ENCODE data around the gene TPD52L2.
A peak's percentile ranks its signal among the peaks of the same experiment; 100 is the strongest.

TPD52L2 gene

DNA sequence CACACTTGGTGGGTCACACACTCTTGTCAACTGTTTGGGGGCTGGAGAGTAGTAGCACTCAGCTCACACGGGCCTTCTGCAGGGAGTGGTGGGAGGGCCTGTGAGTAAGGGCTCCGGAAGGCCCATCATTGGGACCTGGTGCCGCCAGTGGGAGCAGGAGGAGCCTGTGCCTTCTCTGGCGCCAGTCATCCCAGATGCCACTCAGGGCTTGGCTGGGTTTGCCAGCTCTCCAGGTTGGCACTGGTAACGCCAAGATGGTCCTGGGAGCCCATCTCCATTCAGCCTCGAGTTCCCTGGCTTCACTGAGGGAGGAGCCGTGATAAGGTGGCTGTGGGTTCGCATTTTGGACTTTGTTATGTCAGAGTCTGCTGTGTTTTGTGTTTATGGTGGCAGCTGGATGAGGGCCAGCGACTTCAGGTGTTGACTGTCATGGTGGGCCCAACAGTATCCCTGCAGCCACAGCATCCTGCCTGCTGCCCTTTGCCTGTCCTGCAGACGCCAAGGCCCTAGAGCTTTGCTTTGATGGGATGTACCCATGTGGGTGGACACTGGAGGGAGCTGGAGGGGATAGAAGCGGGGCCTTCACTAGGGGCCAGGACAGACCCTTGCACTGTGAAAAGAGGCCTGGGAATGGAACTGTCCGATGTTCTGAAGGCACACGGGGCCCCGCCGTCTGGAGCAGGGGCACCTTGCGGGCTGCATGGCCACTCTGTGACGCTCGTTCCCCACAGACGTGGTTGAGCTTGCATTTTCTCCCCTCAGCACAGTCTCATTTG, 16.6 kb downstream of the TPD52L2 start:
- no peak for DNase-seq

DNA sequence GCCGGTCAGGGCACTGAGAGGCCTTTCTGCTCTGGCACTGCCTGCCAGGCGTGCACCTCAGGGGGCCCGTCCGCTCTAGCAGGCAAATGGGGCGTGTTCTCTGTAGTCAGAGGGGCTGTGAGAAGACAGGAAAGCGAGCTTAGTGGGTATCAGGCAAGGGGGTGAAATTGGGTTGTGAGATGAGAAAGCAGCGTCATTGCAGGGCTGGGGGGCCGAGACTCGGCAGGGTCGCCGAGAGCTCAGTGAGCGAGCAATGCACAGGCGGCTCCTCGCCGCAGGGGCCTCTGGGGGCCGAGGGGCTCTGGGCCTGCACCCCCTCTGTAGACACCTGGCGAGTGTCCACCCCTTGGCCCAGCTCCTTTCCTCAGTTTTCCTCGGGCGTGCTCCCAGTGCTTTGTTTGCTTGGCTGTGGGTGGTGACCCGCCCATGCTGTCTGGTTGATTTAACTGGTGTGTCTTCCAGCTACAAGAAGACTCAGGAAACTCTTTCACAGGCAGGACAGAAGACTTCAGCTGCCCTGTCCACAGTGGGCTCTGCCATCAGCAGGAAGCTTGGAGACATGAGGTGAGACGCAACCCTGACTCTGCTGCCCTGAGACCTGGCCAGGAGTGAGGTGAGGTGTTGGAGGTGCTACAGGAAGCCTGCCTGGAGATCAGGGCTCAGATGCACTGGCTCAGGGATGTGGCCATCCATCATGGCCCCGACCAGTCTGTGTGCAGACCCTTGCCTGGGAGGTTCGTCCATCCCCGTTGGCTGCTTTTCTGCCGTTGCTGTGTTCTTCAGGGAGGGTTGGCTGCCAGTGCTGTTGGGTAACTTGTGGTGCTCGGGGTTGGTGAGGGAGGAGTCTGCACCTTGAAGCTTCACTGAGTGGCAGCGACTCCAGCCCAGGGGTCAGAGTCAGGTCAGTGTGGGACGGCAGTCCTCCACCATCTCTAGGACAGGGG, 17.5 kb downstream of the TPD52L2 start:
- DNase-seq = no peak

DNA sequence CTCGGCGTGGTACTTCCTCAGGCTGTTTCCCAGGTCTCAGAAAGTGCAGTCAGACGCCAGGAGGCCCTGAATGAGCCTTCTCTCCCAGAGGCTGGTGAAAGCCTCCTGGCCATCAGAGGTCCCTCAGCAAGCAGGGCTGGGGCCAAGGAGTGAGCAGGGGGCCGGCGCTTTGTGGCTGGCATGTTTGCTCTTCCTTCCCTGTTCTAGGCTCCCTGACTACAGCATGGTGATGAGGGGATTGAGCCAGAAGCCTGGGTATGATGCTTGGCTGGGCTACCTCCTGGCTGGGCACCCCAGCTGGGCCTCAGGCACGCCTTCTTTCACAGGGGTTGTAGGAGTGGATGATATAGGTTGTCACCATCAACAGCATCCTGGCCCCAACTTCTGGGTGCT, 18.1 kb downstream of the TPD52L2 start:
- DNase-seq = no peak

DNA sequence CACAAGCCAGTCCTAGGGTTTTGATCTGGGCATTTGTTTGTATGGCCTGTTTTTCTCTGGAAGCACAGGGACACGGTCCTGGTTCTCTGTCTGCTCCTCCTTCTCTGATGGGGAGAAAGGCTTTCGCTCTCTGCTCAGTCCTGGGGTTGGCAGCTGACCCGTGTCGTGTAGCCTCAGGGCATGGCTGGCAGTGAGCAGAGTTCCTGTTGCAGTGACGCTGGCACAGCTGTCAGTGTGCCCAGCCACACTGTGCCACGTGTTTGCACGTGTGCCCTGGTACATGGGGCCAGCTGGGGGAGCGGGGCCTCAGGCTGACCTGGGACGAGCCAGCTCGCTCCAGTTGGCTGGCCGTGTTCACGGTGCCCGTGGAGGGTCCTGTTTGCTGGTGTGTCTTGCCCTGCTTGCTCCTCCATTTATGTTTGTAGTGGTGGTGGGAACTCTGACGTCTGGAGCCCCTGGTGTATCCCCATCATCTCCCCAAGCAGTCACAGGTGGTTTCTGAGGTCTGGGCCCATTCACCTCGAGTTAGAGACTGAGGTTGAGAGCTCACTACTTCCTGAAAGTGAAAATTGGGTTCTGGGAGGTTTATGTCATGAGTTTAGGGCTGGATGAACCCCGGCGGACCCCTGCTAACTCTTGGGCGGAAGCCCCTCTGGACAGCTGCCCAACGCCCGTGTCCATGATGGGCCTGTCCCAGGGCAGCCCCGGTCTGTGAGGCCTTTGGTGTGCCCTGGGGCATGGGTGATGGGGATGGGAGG, 19.6 kb downstream of the TPD52L2 start:
- DNase-seq = no peak

DNA sequence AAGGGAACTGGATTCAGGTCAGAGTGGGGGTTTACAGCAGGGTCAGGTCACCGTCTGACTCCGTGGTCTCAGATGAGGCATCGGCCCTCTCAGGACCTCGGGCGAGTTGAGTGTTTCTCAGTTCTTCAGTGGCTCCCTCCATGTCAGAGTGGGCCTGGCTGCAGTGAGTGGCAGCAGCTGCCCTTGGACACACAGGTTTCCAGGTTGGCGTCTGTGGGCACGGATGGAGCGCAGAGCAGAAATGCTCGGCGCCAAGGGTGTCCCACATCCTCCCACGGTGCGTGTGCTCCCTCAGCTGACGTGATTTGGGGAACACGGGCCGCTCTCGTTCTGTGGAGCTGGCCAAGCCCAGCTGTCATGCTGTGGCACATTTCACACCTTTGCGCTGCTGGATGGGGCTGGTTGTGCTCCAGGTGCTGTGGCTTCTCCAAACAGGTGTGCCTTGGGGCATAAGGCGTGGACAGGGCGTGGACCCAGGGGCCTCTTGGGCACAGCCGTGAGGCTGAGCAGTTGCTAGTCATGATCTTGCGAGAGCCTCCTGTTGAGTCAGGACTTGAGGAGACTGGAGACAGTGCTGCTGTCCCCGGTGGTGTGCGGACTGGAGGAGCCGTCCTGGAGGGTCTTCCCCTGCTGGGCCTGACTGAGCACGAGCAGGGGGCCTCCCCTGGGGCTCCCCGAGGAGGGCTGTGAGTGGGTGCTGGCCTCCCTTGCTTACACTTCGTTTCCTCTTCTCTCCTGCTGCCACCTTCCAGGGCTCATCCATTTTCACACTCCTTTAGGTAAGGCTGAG, 20.4 kb downstream of the TPD52L2 start:
- DNase-seq = no peak

- DNase-seq = no peak
Measured at GRCh38 chr20:63886054-63886419, 21.0 kb downstream of the TPD52L2 start.

GRCh38 chr20:63886921-63887320, 21.9 kb downstream of the TPD52L2 start:
- DNase-seq = no peak

DNA sequence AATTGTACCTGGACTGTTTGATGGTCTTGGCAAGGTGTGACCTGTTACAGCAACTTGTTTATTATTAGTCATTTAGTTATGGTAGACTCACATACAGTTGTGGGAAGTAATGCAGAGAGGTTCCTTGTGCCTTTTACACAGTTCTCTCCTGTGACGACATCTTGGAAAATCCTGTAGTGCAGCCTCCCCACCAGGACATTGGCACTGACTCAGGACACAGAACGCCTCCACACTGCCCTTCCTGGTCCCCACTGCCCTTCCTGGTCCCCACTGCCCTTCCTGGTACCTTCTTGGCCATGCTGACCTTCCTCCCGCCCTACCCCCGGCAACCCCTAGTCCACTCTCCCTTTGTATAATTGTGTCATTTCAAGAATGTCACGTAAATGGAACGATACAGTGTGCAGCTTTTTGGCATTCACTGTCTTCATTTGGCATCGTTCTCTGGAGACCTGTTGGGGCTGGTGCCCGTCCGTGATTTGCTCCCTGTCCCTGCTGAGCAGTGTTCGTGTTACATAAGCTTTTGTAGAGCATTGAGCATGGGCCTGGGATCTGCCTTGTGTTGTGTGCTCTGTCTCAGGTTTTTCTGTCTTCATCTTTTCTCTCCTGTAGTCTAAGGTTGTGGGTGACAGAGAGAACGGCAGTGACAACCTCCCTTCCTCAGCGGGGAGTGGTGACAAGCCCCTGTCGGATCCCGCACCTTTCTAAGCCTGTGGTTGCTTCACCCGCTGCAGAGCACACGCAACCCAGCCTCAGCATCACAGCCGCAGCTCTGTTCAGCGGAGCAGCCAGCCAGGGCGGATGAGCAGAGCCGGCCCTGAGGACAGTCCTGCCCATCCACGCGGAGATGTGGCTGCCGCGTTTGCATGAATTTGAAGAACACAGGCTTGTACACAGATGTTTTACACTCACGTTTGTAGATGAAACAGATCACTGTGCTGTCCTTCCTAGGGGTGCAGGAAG, 24.5 kb downstream of the TPD52L2 start:
- no peak for DNase-seq

- no peak for DNase-seq
Measured at GRCh38 chr20:63890201-63890576, 25.1 kb downstream of the TPD52L2 start.

- DNase-seq = no peak
Measured at GRCh38 chr20:63890616-63891015, 25.5 kb downstream of the TPD52L2 start.

GRCh38 chr20:63891061-63892002, 26.3 kb downstream of the TPD52L2 start:
- DNase-seq = no peak

GRCh38 chr20:63892402-63892801, 27.3 kb downstream of the TPD52L2 start:
- no peak for DNase-seq

DNA sequence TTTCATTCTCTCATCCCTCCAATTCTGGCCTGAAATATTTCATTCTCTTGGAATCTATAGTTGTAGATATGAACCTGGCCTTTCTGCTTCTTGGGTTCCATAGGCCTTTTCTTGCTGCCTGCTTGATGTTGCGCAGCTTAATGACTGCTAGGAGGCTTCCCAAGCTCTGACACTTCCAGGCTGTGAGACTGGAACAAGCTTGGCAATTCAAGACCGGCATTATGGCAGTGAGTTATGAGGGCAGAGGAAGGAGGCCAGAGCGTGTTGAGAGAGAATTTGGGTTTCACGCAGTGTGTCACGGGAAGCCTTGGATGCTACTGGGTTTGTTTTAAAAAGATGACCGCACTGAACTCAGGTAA, 28.9 kb downstream of the TPD52L2 start:
- DNase-seq = no peak

GRCh38 chr20:63894358-63895201, 29.5 kb downstream of the TPD52L2 start, which contains the start of gene DNAJC5:
Gene DNAJC5 (plus strand): TSS chr20:63895126. CDS start chr20:63928346, 33,220 bp downstream.
- DNase-seq = peak; percentile 98

- DNase-seq = peak; percentile 11
Measured at GRCh38 chr20:63895202-63895951, 30.3 kb downstream of the TPD52L2 start.

GRCh38 chr20:63895952-63896263, 30.8 kb downstream of the TPD52L2 start:
- DNase-seq = no peak

GRCh38 chr20:63896264-63897105, 31.4 kb downstream of the TPD52L2 start:
- DNase-seq = peak; percentile 54

All from CD4-positive, alpha-beta T cell treated with Interleukin-12 subunit alpha and Interleukin-12 subunit beta, for 1 hour (primary cell).